Lower leg skin (tissue), 3 donors: ENCODE data around the gene ORC1.

Experiments
- CTCF ChIP-seq, 3 donors: fragments of 450-650 bp; IDR thresholded peaks; one replicate each; pipeline ENCODE4 v1.5.1; 2016; ENCODE audit warnings: antibody characterized with exemption in 3 of 3, mild to moderate bottlenecking in 3 of 3, moderate library complexity in 2 of 3
- POLR2A ChIP-seq, 2 donors: fragments of 450-650 bp; IDR thresholded peaks; one replicate each; pipeline ENCODE4 v1.6.1; 2016 to 2017; ENCODE audit warnings: antibody characterized with exemption in 2 of 2, mild to moderate bottlenecking in 1 of 2, moderate library complexity in 1 of 2

GRCh38 chr1:52359676-52360594, 44.3 kb downstream of the ORC1 start:
- TF ChIP-seq POLR2A (IDR thresholded peaks at IDR 0.05) (no peak), CTCF (IDR thresholded peaks at IDR 0.05) (no peak)
